ENCODE data around the gene SV2C. TPM values are rescaled to one million over a fixed set of nuclear protein-coding genes. Genes with fewer than 3 reads are reported as not detected.

SV2C gene
- total RNA-seq, 1 experiment from 2014 or later = 0.09 TPM

GRCh38 chr5:76298852-76299251 lies 215.7 kb downstream of the SV2C start:
- ChIA-PET POLR2A (no interaction called here), CTCF (interaction anchor here (2.5 kb wide), 1 partner anchor 10 kb away, joined by 9 read pairs; no protein-coding TSS in a partner anchor)
- ATAC-seq = no peak
- Mint-ChIP-seq H3K27me3 (ENCODE audit: low read depth) (peaks cover 13% of the 10 kb centered on the region), H3K4me1 (peaks cover 22% of the 10 kb centered on the region), H3K4me3 (no peak overlapping the region), H3K36me3 (no peaks in the 10 kb centered on the region), H3K27ac (no peak overlapping the region), H3K9me3 (no peaks in the 10 kb centered on the region)
- DNase-seq (ENCODE audit: low spot score) = no peak
- TF ChIP-seq MXD4 (CRISPR knock-in tag; IDR thresholded peaks at IDR 0.05; ENCODE audit: borderline replicate concordance) (no peak), FOXK1 (CRISPR knock-in tag; IDR thresholded peaks at IDR 0.05) (no peak), E2F4 (CRISPR knock-in tag; IDR thresholded peaks at IDR 0.05; ENCODE audit: borderline replicate concordance, low read depth) (no peak), ELF4 (CRISPR knock-in tag; IDR thresholded peaks at IDR 0.05; ENCODE audit: low read depth) (no peak), GTF2I (CRISPR knock-in tag; conservative IDR thresholded peaks at IDR 0.05) (no peak)

DNA sequence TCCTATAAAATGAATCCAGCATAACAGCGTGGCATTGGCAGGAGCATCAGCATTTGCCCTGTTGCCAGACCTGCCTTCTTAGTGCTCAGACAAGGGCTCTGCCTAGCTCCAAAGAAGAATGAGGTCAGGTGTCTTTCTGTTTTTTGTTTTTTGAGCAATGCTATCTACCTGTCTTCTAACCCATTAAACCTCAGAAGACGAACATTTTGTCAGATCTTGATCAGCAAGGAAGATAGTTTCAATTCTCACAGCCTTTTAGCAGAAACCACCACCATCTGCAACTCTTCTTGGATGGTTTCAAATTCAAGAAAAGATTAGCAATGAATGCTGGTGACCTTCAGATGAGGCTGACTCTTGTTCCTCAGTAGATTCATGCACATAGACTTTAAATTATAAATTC lies 216.4 kb downstream of the SV2C start:
- Mint-ChIP-seq H3K36me3 (no peaks in the 10 kb centered on the region), H3K27me3 (ENCODE audit: low read depth) (peaks cover 13% of the 10 kb centered on the region), H3K4me1 (peaks cover 22% of the 10 kb centered on the region), H3K27ac (no peak overlapping the region), H3K9me3 (no peaks in the 10 kb centered on the region), H3K4me3 (no peak overlapping the region)
- DNase-seq (ENCODE audit: low spot score) (no peak), ATAC-seq (no peak)
- POLR2A ChIA-PET = no interaction called here
- CTCF ChIA-PET = interaction anchor here (2.5 kb wide), 1 partner anchor 10 kb away, joined by 9 read pairs; no protein-coding TSS in a partner anchor
- TF ChIP-seq MLX (CRISPR knock-in tag; IDR thresholded peaks at IDR 0.05) (no peak), IRF1 (CRISPR knock-in tag; IDR thresholded peaks at IDR 0.05) (no peak), ZNF532 (CRISPR knock-in tag; IDR thresholded peaks at IDR 0.05; ENCODE audit: borderline replicate concordance) (no peak), ZBTB21 (CRISPR knock-in tag; IDR thresholded peaks at IDR 0.05; ENCODE audit: borderline replicate concordance) (no peak), ZNF512 (CRISPR knock-in tag; IDR thresholded peaks at IDR 0.05; ENCODE audit: borderline replicate concordance) (no peak), JUN (CRISPR knock-in tag; IDR thresholded peaks at IDR 0.05) (no peak), AR (CRISPR knock-in tag; IDR thresholded peaks at IDR 0.05) (no peak), E2F4 (CRISPR knock-in tag; IDR thresholded peaks at IDR 0.05; ENCODE audit: borderline replicate concordance, low read depth) (no peak), HMGA2 (CRISPR knock-in tag; IDR thresholded peaks at IDR 0.05) (no peak), SP1 (CRISPR knock-in tag; conservative IDR thresholded peaks at IDR 0.05) (no peak), RELA (CRISPR knock-in tag; IDR thresholded peaks at IDR 0.05; ENCODE audit: borderline replicate concordance) (no peak)
- TF ChIP-seq, protein P1, sequence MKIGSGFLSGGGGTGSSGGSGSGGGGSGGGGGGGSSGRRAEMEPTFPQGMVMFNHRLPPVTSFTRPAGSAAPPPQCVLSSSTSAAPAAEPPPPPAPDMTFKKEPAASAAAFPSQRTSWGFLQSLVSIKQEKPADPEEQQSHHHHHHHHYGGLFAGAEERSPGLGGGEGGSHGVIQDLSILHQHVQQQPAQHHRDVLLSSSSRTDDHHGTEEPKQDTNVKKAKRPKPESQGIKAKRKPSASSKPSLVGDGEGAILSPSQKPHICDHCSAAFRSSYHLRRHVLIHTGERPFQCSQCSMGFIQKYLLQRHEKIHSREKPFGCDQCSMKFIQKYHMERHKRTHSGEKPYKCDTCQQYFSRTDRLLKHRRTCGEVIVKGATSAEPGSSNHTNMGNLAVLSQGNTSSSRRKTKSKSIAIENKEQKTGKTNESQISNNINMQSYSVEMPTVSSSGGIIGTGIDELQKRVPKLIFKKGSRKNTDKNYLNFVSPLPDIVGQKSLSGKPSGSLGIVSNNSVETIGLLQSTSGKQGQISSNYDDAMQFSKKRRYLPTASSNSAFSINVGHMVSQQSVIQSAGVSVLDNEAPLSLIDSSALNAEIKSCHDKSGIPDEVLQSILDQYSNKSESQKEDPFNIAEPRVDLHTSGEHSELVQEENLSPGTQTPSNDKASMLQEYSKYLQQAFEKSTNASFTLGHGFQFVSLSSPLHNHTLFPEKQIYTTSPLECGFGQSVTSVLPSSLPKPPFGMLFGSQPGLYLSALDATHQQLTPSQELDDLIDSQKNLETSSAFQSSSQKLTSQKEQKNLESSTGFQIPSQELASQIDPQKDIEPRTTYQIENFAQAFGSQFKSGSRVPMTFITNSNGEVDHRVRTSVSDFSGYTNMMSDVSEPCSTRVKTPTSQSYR (CRISPR knock-in tag; IDR thresholded peaks at IDR 0.05) = no peak
- TF ChIP-seq, protein P2, sequence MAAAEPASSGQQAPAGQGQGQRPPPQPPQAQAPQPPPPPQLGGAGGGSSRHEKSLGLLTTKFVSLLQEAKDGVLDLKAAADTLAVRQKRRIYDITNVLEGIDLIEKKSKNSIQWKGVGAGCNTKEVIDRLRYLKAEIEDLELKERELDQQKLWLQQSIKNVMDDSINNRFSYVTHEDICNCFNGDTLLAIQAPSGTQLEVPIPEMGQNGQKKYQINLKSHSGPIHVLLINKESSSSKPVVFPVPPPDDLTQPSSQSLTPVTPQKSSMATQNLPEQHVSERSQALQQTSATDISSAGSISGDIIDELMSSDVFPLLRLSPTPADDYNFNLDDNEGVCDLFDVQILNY (CRISPR knock-in tag; IDR thresholded peaks at IDR 0.05) = no peak
